HG03095 (cell line): ENCODE data around the gene DNAJB13.

Experiments used
- ATAC-seq: cut with Tn5 transposase; IDR thresholded peaks from one replicate; pipeline ENCODE4 v1.9.1; 2021; ENCODE audit warnings: moderate library complexity; ENCODE audit not compliant: unreplicated experiment

Gene DNAJB13

DNA sequence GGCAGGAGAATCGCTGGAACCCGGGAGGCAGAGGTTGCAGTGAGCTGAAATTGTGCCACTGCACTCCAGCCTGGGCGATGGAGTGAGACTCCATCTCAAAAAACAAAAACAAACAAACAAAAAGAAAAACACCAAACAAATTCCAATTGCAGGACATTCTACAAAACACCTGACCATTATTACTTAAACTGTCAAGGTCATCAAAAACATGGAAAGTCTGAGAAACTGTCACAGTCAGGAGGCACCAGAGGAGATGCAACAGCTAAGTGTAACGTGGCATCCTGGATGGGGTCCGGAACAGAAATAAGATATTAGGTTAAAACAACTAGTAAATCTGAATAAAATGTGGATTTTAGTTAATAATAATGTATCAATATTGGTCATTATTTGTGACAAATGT lies 914 bp upstream of the DNAJB13 start:
- ATAC-seq, result no peak

DNA sequence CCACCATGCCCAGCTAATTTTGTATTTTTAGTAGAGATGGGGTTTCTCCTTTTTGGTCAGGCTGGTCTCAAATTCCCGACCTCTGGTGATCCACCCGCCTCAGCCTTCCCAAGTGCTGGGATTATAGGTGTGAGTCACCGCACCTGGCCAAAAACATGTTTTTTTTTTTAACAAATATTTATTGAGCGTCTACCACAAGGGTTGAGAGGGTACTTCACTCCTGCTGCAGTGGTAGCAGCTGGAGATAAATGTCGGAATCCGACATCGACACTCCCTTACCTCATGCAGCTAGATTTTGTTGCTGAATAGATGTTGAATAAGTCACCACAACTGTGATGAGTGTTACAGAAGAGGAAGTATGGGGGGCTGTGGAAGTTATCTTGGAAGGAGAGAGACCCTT lies 971 bp downstream of the DNAJB13 start:
- ATAC-seq, result no peak

DNA sequence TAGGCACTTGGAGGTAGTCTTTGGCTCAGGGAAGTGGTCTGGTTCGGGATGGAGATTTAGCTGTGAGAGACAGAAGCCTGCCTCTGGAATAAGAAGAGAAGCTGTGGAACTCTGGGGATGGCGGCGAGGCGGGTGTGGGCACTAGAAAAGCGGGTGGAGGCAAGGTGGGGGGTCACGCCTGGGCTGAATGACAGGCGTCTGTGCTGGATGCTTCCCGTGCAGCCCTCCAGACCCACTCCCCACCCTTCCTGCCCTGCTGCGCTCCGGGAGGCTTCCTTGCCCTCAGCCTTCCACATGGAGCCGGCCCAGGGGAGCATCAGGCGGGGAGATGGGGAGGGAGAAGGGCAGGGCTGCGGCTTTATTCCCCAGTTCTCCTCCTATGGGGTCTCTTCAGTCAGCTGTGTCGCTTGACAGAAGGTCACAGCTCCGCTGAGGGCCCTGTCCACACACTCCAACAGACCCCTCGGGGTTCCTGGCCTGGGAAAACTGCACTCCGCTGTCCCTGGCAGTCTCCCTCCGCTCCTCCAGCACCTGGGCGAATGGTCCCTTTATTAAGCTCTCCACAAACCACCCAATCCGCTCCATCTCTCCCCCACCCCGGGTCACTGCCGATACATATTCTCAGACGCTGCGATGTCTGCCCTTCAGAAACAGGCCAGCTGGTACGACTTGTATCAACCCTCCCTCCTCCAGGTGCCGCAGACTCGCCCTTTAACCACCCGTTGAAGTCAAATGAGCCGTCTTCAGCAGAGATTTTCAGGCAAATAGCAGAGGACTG lies 6.2 kb downstream of the DNAJB13 start:
- no peak for ATAC-seq

DNA sequence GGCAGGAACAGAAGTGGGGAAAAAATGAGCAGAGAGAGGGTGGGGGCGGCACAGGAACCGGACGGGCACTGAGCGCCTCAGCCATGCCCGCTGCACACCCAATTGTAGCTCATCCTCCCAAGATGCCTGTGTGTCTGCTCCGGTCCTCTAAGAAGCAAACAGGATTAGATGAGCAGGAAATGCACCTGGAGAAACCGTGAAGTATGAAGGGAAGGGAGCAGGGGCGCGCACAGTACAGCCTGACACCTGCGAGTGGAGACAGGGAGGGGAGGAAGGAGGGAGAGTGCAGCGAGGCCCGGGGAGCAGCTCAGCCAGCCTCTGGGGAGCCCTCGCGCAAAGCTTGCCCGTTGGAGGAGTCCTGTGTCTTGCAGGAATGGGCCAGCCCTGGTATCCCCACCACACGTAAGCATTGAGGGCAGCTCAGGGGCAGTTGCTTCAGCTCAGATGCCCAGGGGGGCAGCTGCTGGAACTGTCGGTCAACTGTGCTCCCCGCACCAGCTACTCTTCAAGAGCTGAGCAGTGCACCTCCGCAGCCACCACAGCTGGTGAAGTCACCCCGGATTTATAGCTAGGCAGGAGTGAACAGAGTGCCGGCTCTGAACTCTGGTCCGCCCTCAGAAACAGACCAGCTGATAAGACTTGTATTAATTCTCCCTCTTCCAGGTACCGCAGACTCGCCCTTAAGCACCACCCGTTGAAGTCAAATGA lies 7.0 kb downstream of the DNAJB13 start:
- ATAC-seq, result no peak

DNA sequence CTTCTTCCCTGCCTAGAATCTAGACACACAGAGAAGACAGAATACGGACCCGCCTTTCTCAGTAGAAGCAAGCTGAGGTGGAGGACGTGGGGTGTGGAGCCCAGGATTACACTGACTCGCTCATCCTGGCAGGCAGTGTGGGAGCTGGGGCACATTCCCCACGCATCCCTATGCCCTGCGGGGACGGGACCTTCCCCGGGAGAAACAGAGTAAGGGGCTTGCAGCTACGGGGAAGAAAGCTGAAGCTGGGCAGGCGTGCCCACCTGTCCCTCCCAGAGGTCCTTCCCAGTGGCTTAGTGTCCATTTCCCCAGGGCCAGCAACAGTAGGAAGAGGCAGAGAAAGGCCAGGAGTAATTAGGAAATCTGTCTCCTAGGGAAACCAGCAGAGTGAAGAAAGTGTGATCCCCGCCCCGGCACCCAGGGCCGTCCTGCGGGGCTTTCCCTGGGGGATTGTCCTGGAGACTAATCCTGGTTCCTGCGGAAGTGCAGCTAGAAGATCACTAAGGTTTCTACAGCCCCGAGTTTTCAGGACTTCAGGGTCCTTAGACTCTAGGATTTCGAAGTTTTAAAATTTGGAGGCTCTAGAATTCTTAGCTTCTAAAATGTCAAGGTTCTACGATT lies 7.8 kb downstream of the DNAJB13 start:
- no peak for ATAC-seq

DNA sequence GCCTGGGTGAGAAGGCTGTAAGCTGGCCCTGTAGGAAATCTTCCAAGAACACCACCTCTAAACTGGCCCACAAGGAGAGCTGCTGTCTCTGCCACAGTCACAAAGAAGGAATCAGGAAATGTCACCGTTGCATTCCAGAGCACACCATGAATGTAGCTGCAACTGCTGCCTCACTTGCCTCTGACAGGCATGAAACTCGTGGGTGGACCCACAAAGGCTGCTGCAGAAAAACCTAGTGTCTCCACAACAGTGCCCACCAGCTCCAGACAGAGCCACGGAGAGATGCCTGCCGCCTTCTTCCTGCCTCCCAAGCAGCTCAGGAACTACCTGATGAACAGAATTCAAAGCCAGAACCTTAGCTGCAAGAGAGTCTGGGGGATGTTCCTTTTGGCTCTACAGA lies 10.5 kb downstream of the DNAJB13 start:
- no peak for ATAC-seq

DNA sequence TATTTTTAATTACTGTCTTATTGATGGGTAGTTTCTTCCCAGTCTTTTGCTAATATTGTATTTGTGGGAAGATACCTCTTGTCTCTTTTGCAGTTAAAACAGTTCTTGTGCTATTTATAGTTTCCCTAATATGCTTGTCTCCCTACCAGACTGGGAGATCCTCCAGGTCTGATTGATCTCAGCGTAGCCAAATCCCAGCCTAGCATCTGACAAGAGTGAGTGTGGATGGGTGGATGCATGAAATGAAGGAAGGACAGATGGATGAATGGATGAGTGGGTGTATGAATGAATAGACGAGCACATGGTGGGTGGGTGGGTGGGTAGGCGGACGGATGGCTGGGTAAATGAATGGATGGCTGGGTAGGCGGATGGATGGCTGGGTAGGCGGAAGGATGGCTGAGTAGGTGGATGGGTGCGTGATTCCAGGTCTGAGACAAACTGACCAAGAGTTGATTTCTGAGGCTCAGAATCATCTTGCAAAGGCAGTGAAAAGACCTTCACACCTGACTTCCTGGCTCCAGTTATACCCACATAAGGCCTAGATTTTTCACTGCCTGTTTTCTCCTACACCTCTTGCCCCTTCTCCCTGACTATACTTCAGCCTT lies 11.4 kb downstream of the DNAJB13 start:
- no peak for ATAC-seq

DNA sequence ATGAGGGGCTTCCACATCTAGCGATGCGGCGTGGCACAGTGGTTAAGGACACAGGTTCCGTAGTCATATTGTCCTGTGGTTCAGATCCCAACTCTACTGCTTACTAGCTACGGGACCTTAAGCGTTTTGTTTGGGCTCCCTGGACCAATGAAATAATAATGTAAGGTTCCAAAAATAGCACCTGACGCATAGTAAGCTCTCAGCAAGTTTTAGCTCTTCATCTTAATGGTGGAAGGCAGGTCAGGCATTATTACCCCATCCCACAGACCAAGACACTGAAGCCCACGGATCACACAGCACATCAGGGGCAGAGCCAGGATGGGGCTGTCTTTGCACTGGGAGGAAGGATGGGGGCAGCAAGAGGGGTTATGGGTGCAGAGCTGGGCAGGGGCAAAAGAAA lies 13.0 kb downstream of the DNAJB13 start:
- ATAC-seq, result no peak

DNA sequence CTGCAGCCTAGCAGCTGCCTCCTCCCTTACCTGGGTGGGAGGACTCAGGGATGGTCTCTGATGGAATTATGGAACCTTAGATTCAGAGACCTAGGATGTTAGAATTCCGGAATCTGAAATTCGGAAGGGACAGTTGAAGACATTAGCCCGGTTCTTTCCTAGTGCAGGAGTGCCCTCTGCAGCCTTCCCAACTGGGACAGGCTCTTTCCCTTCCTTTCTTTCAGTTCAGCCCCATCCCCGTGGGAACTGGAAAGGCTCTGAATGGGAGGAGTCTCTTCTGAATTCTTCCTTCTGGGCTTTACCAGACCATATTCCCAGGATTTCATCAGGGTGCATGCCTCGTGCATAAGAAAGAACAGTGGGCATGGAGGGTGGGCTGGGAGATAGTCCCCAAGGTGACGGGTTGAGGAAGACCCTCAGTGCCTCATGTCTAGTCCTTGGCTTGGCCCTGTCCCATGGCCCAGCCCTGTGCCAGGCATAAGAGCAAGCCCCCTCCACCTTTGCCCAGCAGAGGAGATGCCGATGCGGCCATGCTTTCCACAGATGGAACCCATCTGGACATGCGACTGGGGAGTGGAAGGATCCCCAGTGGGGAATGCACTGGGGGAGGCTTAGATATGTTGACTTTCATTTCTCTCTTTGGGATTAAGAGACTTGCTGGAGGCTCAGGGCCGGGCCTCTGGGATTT lies 14.4 kb downstream of the DNAJB13 start:
- ATAC-seq, result no peak

DNA sequence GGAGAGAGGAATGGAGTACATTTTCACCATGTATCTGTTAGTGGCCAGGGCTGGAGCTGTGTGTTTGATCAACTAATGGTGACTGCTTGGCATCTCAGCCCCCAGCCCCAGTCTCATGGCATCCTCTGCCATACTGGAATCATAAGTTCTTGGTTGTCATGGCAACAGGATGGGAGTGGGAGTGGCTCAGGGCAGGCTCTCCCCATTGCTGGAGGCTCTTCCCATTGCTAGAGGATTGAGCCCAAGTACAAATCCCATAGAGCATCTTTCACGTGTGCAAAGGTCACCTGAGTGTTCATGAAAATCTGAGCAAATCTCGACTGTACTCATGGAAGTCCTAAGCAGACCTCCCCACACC lies 14.9 kb downstream of the DNAJB13 start:
- no peak for ATAC-seq

DNA sequence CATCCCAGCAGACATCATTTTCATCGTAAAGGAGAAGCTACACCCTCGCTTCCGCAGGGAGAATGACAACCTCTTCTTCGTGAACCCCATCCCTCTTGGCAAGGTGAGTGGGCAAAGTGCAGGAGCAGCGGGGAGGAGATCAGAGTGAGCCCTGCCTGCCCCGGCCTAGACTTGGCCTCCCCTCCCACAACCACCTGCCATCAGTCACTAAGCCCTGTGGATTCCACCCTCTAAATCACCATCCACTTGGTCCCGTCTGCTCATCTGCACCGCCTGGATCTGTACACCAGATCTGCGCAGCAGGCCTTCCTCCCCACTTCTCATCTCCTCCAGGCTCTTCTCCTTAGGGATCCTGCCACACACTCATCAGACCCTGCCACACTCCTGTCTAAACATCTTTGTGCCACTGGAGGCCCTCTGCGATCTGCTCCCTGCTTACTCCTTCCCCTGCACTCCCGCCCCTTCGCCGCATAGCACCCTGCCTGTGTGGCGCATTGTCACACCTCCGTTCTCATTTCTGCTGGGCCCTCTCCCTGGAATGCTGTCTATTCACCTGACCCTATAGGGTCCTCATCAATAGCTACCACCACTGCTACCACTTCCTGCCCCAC lies 17.6 kb downstream of the DNAJB13 start:
- no peak for ATAC-seq

DNA sequence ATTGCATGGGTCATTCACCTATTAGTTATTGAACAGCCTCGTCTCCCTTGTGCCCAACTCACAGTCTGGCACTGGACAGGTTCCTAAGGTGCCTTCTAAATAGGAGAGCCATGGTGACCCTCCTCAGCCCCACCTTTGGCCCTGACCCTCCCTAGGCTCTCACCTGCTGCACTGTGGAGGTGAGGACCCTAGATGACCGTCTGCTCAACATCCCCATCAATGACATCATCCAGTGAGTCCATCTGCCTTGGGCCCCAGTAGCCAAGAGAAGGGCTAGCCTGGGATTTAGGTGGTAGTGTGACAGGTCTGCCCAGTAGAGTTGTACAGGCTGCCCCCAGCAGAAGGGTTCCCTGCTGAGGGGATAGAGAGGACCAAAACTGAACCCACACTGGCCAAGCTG lies 18.3 kb downstream of the DNAJB13 start:
- ATAC-seq, result no peak

DNA sequence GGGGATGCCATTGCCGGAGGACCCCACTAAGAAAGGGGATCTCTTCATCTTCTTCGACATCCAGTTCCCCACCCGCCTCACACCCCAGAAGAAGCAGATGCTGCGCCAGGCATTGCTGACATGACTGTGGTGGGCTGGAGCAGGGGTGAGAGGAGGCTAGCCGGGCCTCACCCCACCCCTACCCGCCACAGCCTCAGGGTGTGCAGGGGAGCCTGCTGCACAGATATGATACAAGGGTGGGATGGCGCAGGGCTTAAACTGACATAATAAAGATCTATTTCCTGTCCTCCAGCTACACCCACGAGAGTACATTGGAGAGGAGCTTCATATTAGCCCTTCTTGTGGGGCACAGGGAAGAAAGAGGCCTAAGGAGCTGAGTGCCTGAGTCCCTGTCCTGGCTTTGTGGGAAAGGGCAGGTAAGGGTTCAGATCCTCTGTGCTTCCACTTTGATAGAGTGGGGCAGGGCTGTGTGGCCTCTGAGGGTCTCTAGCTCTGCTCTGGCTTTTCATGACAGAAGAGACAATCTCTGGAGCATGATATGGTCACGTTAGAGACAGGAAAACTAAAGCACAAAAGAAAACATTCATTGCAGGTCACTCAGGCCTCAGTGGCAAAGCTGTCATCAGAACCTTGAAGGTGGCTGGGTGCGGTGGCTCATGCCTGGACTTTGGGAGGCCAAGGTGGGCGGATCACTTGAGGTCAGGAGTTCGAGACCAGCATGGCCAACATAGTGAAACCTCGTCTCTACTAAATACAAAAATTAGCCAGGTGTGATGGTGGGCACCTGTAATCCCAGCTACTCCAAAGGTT lies 19.4 kb downstream of the DNAJB13 start:
- no peak for ATAC-seq

DNA sequence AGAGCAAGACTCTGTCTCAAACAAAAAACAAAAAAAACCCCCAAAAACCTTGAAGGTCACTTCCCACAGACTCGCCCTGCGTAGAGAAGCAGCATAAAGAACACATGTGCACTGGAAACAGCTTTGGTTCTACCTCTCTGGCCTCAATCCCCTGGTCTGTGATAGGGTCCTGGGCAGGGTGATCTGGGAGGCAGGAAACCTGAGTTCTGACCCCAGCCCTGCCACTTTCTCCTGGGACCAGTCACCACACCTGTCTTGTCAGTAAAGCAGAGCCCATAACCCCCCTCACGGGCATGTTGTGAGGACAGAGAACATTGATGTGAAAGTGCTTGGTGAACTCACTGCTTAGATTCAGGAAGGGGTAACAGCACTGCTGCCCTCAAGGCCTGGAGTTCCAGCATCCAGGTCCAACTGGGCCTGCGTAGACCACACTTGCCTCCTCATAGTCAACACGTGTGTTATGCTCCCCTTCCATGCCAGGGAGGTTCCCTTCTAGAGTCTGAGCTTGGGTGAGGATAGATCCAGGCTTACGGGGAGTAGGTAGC lies 20.4 kb downstream of the DNAJB13 start:
- ATAC-seq, result no peak

DNA sequence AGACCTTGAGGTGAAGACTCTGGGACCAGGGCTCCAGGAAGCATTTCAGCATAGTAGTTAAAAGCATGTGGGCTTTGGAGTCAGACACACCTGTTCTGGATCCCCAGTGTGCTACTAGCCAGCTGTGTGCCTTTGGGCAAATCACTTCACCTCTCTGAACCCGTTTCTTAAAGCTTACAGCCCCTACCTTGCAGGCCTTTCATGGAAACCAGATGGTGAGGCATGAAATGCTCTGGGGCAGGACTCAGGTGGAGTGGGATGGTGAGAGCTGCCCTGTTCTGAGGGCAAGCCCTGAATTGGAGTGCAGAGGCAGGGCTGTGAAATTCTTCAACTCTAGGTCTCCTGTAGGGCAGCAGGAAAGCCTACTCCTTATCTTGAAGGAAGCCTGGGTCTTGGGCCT lies 21.4 kb downstream of the DNAJB13 start:
- no peak for ATAC-seq

DNA sequence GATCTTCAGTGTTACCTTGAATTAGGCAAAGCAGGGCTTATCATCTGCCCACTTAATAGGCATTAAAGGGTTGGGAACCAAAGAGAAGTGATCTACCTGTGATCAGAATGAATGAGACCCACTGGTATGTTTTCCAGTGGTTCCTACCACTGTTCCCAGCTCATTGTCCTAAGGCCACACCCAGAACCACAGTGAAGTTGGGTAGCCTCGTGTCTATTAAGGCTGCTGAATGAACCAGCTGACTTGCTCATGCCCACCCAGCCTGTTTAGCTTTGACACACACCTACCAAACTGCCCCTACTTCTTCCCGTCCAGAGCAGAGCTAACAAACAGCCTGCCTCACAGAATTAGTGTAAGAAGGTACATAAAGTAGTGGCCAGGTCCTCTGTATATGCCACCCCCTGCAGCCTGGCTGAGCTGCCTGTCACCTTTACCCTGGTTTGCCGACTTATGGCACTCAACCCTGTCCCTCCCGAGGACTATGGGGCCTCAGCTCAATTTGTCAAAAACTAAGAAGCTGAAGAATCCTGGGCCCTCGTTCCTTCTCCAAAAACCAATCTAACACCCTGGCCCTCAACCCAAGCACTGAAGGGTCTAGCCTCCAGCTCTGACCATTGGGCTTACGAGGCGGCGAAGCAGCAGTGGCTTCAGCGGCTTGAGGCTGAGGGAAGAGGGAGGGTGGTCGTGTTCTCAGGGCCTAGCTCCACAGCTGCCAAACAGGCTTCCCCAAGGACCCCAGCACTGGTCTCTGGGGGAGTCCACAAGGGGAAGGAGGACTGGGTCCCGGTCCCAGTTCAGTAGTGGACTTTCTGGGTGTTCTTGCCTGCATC lies 22.0 kb downstream of the DNAJB13 start:
- no peak for ATAC-seq

DNA sequence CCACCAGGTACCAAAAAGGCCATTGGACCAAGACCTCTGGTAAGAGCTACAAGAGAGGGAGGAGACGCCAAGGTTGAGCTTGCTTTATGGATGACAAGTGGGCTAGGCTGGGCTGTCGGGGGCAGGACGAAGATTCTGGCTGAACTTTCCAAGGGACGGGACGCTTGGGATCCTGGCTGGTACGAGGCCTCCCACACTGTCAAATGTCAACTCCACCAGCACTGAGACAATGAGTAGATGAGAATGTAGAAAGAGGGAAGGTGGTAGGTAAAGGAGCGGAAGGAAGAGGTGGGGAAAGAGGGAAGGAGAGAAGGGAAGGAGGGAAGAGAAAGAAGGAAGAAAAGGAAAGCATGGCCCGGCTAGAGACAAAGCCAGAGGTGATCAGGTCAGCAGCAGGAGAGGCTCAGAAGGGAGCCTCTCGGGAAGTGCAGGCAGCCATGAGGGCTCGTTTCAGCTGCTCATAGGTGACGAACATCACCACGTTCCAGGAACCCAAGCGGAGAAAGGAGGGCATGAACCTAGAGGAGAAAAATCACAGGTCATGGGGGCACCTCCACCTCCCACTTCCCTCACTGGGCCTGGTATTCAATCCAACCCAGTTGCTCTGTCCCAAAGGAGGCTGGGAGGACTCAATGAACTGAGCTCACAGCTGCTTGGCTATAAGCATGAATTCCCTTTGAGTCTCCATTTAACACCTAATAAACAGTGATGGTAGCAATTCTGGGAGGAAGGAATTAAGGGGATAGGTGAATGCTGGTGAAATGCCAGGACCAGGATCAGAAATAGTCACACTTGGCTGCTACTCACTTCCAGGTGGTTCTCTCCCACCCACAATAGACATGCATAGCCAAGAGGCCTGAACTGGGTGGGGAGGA lies 24.0 kb downstream of the DNAJB13 start:
- no peak for ATAC-seq

DNA sequence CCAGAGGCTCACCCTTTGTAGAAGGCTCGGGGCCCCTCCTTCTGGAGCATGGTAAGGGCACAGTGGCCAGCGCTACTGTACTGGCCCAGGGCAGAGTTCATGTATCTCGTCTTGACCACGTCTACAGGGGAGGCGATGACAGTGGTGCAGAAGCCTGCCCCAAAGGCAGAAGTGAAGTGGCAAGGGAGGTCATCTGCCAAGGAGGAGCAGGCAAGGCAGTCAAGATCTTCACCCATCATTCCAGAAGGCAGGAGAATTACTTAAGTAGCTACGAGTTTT lies 24.6 kb downstream of the DNAJB13 start:
- ATAC-seq, result no peak
